Subcutaneous adipose tissue (tissue), 4 donors: ENCODE results near the gene NRIP1. TPM values are rescaled to one million over a fixed set of nuclear protein-coding genes. Genes with fewer than 3 reads are reported as not detected.

Experiments used
- total RNA-seq, 4 donors: library from RNA; depleted of rRNA; stranded (reverse); fragments of >200 nt; gene quantifications; one replicate each; pipeline ENCODE4 v1.1.0, GENCODE V29; 2016
- TF ChIP-seq, protein P1 (sequence below): fragments of 450-650 bp; IDR thresholded peaks from one replicate; pipeline ENCODE4 v1.5.1; 2016; ENCODE audit warnings: low read depth, mild to moderate bottlenecking, control low read depth, antibody characterized with exemption, moderate library complexity

Gene NRIP1
- total RNA-seq, 4 donors from 2014 or later = 88.4 to 137 (median 118) TPM

DNA sequence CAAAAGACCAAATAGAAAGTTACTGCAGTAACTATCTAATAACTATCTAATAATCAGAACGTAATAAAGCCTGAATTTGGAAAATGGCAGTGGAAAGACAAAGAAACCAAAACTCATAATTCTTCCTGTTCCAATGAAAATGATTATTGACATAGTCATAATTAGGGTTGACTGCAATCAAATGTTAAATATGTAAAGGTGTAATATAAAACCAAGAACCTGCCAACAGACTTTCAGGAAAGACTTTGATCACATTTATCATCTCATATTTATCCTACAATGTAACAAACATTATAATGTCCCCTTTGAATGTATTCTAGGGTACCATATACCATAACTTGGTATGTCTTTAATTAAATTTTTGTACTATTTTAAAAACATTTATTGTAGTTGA, 26.9 kb downstream of the NRIP1 start:
- TF ChIP-seq, protein P1, sequence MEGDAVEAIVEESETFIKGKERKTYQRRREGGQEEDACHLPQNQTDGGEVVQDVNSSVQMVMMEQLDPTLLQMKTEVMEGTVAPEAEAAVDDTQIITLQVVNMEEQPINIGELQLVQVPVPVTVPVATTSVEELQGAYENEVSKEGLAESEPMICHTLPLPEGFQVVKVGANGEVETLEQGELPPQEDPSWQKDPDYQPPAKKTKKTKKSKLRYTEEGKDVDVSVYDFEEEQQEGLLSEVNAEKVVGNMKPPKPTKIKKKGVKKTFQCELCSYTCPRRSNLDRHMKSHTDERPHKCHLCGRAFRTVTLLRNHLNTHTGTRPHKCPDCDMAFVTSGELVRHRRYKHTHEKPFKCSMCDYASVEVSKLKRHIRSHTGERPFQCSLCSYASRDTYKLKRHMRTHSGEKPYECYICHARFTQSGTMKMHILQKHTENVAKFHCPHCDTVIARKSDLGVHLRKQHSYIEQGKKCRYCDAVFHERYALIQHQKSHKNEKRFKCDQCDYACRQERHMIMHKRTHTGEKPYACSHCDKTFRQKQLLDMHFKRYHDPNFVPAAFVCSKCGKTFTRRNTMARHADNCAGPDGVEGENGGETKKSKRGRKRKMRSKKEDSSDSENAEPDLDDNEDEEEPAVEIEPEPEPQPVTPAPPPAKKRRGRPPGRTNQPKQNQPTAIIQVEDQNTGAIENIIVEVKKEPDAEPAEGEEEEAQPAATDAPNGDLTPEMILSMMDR = no peak

DNA sequence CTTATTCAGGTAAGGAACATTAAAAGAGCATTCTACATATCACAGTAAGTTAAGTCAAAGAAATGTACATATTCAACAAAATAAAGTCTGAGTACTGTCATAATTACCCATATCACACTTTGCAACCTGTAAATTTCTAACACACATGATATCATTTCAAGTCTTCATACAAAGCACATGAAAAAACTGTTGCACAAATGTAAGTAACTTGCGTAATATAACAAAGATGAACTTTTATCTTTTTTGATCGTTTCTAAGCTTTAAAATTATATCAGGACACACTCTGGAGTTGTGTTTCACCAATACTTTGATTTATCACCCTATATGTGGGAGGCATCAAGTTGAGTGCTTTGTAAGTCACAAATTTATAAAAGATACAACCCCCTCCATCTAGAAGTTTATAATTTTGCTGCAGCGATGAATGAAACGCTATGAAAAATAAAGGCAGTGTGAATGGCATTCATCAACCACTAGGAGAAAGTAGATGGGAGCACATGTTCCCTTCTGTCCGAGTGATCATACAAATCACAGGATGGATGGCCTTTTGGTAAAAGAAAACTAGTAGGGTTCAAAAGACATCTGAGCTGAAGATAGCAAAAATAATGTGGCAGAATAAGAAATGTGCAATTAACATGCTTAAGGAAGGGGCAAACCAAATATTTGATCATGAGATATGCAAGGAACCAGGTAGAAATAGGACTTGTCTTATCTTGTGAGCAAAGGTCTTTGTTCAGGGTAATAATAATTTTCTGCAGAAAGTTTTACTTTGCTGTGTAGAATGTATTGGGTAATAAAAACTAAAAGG, 27.5 kb downstream of the NRIP1 start:
- TF ChIP-seq, protein P1 = no peak

DNA sequence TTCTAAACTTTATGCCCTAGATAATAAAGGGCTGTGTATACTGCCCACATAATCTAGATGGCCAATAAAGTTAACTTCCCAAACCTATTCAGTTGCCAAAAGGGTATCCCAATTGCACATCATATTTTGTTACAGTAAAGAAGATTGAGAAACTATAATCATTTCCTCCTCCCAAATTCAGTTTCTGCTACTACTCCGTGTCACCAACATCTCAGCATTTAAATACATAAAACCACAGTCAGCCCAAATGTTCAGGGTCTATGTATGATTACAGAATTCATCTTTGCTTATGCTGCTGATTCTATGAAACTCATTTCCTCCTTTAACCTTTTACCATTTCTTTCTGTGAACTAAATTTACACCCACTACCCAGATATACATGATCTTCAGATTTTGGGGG, 28.6 kb downstream of the NRIP1 start:
- TF ChIP-seq, protein P1 = no peak

DNA sequence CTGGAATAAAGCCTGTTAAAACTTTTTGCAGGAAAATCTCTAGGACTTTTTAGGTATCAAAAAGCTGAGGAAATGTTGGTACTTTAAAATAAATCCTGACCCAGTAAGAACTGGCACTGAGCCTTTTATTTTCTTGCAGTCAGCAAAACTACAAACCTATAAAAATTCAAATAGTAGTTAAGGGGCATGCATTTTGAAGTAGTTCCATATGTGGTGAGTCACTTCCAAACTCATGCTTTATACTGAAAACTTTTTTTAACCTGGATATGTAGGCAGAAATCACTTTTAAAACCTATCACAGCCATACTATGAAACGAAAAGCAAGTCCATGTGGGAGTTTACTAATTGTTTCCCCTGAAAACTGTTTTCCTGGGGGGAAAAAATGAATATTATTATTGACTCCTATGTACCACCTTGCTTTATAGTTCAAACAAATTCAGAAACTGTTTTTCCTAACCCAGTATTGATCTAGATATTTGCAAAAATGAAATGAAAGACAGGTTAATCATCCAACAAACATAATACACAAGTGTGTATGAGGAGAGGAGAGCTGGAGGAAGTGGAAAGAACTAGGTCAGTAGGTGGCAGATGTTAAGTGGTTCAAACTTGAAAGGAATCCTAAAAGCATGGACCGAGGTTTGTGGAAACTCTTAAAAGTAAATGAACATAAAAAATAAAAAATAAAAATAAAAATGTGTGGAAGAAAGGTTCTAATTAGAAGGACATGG, 30.5 kb downstream of the NRIP1 start:
- TF ChIP-seq, protein P1 = no peak

DNA sequence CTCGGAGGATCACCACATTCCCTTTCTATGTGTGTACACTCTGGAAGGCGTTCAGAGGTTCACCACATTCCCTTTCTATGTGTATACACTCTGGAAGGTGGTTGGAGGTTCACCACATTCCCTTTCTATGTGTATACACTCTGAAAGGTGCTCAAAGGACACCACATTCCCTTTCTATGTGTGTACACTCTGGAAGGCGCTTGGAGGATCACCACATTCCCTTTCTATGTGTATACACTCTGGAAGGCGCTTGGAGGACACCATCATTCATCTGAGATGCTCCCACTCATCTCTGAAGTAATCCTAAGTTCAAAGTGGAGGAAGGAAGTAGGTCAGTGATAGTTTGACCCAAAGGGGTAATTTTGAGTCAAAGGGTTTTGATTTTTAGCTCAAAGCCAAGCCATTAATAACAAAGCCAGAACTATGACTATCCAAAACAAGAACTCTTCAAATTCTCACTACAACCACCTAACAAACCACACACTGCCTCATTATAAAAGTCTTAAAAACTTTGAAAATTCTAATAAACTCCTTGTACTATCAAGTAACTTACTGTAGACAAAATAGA, 32.9 kb downstream of the NRIP1 start:
- TF ChIP-seq, protein P1 = no peak

DNA sequence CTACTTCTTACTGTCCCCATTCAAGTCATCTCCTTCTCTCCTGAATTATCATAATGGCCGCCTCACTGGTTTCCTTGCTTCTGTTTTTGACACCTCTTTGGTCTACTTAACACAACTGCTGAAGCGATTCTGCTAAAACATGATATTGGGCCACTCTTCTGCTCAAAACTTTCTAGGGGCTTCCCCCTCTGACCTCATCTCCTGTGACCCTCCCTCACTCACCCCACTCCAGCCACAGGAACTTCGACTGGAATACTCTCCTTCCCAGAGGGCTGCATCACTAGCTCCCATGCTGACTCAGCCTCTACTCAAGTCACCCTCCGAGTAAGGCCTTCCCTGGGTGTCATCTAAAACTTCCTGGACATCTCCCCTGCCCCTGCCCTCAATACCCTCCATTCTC, 35.7 kb downstream of the NRIP1 start:
- TF ChIP-seq, protein P1 = no peak

DNA sequence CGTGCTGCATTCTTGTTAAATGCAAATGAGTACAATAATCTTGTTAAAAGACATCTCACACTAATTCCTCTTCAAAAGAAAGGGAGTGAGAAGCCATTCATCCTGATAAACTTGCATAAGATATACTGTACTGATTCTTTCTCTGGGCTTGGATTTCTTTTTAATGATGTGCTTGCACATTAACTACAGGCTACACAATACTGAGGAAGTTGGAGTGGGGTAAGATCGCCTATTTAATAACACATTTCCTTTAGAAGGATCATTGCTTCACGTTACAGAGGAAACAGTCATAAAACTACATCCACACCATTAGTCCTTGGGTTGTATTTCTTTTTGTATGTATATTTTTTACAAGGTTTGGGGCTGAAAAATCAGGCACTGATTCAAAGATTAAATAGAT, 36.6 kb downstream of the NRIP1 start:
- TF ChIP-seq, protein P1 = no peak
